Fibroblast of lung (primary cell): ENCODE results near the gene DMBX1. TPM values are rescaled to one million over a fixed set of nuclear protein-coding genes. Genes with fewer than 3 reads are reported as not detected.

Experiments used
- DNase-seq, 2 donors: peaks; one replicate each; pipeline versions ENCODE4 v3.0.0 to v3.0.0-alpha.2; 2010; ENCODE audit warnings: low read depth in 2 of 2
- H2AFZ ChIP-seq: 2 replicates; pipeline ENCODE4 v1.5.1; 2012; ENCODE audit warnings: low read length, control low read depth, inconsistent platforms
- H3K27ac ChIP-seq: 2 replicates; pipeline ENCODE4 v1.5.1; 2011; ENCODE audit warnings: low read length, control low read depth; ENCODE audit not compliant: insufficient read depth
- H3K27me3 ChIP-seq: 2 replicates; pipeline ENCODE4 v1.5.1; 2011; ENCODE audit warnings: mild to moderate bottlenecking, low read length; ENCODE audit not compliant: control insufficient read depth, insufficient read depth
- H3K36me3 ChIP-seq: 2 replicates; pipeline ENCODE4 v1.5.1; 2011; ENCODE audit warnings: low read length; ENCODE audit not compliant: control insufficient read depth, insufficient read depth
- H3K4me1 ChIP-seq: 2 replicates; pipeline ENCODE4 v1.5.1; 2011; ENCODE audit warnings: low read length; ENCODE audit not compliant: control insufficient read depth, insufficient read depth; ENCODE audit errors: extremely low read depth
- H3K4me2 ChIP-seq: 2 replicates; pipeline ENCODE4 v1.5.1; 2011; ENCODE audit warnings: low read length, control low read depth; ENCODE audit not compliant: insufficient read depth; ENCODE audit errors: extremely low read depth
- H3K4me3 ChIP-seq, 4 experiments: fragments of 200-600 bp in 1 of 4; sonication (generic) in 1 of 4; replicated peaks in 1 of 4; 2 replicates each; pipeline ENCODE4 v1.5.1; 2011 to 2016; ENCODE audit warnings: low read length in 4 of 4, low read depth in 3 of 4, mild to moderate bottlenecking in 3 of 4, control low read depth in 2 of 4, inconsistent platforms in 1 of 4, mixed read lengths in 1 of 4; ENCODE audit not compliant: insufficient read depth in 1 of 4; ENCODE audit errors: control extremely low read depth in 1 of 4
- H3K79me2 ChIP-seq: 2 replicates; pipeline ENCODE4 v1.5.1; 2012; ENCODE audit warnings: mild to moderate bottlenecking, low read length, inconsistent platforms; ENCODE audit not compliant: control insufficient read depth, insufficient read depth
- H3K9ac ChIP-seq: 2 replicates; pipeline ENCODE4 v1.5.1; 2011; ENCODE audit warnings: mild to moderate bottlenecking, low read length, control low read depth; ENCODE audit not compliant: insufficient read depth
- H3K9me3 ChIP-seq: 2 replicates; pipeline ENCODE4 v1.5.1; 2012; ENCODE audit warnings: low read depth, low read length; ENCODE audit not compliant: control insufficient read depth, insufficient read depth
- H4K20me1 ChIP-seq: 2 replicates; pipeline ENCODE4 v1.5.1; 2011; ENCODE audit warnings: low read length; ENCODE audit not compliant: control insufficient read depth, insufficient read depth; ENCODE audit errors: extremely low read depth
- CTCF ChIP-seq, 2 donors: IDR thresholded peaks in 1 of 2; conservative IDR thresholded peaks in 1 of 2; 1 replicate in 1 of 2; 2 replicates in 1 of 2; pipeline ENCODE4 v1.5.1; 2011 to 2012; ENCODE audit warnings: low read length in 2 of 2, control low read depth in 1 of 2, inconsistent platforms in 1 of 2, low read depth in 1 of 2, mild to moderate bottlenecking in 1 of 2
- EZH2 ChIP-seq: IDR thresholded peaks from 2 replicates; pipeline ENCODE4 v1.5.1; 2012; ENCODE audit warnings: low read length, control low read depth, mild to moderate bottlenecking; ENCODE audit errors: missing control alignments
- polyA plus RNA-seq, 2 donors: library from polyadenylated mRNA; depleted of rRNA in 1 of 2; stranded (reverse) in 1 of 2; unstranded in 1 of 2; fragments of >200 nt; gene quantifications; 2 replicates each; pipeline ENCODE4 v1.2.1, GENCODE V29; 2011 to 2012; ENCODE audit warnings: missing spikeins in 1 of 2
- total RNA-seq: library from RNA; depleted of rRNA; stranded (reverse); fragments of >200 nt; gene quantifications from 2 replicates; pipeline ENCODE4 v1.2.1, GENCODE V29; 2014

DMBX1 gene
- total and polyA plus RNA-seq, 2 donors (not counting 1 experiment from before 2014, with no cell fraction given), result not detected

- DNase-seq, result no peak
- H3K9me3 ChIP-seq, result no peaks in the 10 kb centered on the region
- TF ChIP-seq EZH2 (no peak), CTCF (conservative IDR thresholded peaks at IDR 0.05 in 1 of 2, IDR thresholded peaks at IDR 0.05 in 1 of 2; ENCODE audit: low read depth in 1 of 2, low read length in 2 of 2) (no peak)
- no peaks in the 10 kb centered on the region for H3K79me2 ChIP-seq
- no peaks in the 10 kb centered on the region for H4K20me1 ChIP-seq
- H3K4me3 ChIP-seq, result no peak overlapping the region
- no peak overlapping the region for H3K4me2 ChIP-seq
- H3K36me3 ChIP-seq, result no peaks in the 10 kb centered on the region
- no peaks in the 10 kb centered on the region for H3K4me1 ChIP-seq
- H3K27ac ChIP-seq, result no peak overlapping the region
- H3K9ac ChIP-seq, result no peak overlapping the region
- peaks cover 35% of the 10 kb centered on the region for H3K27me3 ChIP-seq
- no peak overlapping the region for H2AFZ ChIP-seq
Measured at GRCh38 chr1:46449223-46450159, 40.1 kb upstream of the DMBX1 start.

- H3K27me3 ChIP-seq, result peaks cover 38% of the 10 kb centered on the region
- no peak overlapping the region for H3K4me3 ChIP-seq
- no peaks in the 10 kb centered on the region for H3K79me2 ChIP-seq
- H3K4me1 ChIP-seq, result no peaks in the 10 kb centered on the region
- H3K27ac ChIP-seq, result no peak overlapping the region
- no peaks in the 10 kb centered on the region for H3K36me3 ChIP-seq
- no peaks in the 10 kb centered on the region for H4K20me1 ChIP-seq
- DNase-seq, result no peak
- no peaks in the 10 kb centered on the region for H3K9me3 ChIP-seq
- TF ChIP-seq CTCF (conservative IDR thresholded peaks at IDR 0.05 in 1 of 2, IDR thresholded peaks at IDR 0.05 in 1 of 2; ENCODE audit: low read depth in 1 of 2, low read length in 2 of 2) (no peak), EZH2 (no peak)
- H3K4me2 ChIP-seq, result no peak overlapping the region
- no peak overlapping the region for H2AFZ ChIP-seq
- no peak overlapping the region for H3K9ac ChIP-seq
Measured at GRCh38 chr1:46450160-46450517, 39.5 kb upstream of the DMBX1 start.

GRCh38 chr1:46451948-46452930 is 37.4 kb upstream of the DMBX1 start:
- Histone ChIP-seq H3K4me2 (no peak overlapping the region), H3K27me3 (peaks cover 35% of the 10 kb centered on the region), H3K79me2 (no peaks in the 10 kb centered on the region), H3K4me1 (no peaks in the 10 kb centered on the region), H2AFZ (no peak overlapping the region), H4K20me1 (no peaks in the 10 kb centered on the region), H3K4me3 (no peak overlapping the region), H3K9me3 (no peaks in the 10 kb centered on the region), H3K36me3 (no peaks in the 10 kb centered on the region), H3K9ac (no peak overlapping the region), H3K27ac (no peak overlapping the region)
- TF ChIP-seq EZH2, result no peak
- TF ChIP-seq CTCF (conservative IDR thresholded peaks at IDR 0.05 in 1 of 2, IDR thresholded peaks at IDR 0.05 in 1 of 2; ENCODE audit: low read depth in 1 of 2, low read length in 2 of 2), result no peak
- DNase-seq, result no peak
